Endodermal cell (in vitro differentiated cells): ENCODE measurements around the gene PELI2. TPM values are rescaled to one million over a fixed set of nuclear protein-coding genes. Genes with fewer than 3 reads are reported as not detected.

Experiments used
- DNase-seq: peaks from one replicate; pipeline ENCODE4 v3.0.0-alpha.2; 2017
- H3K27ac ChIP-seq: 2 replicates; pipeline ENCODE4 v1.5.1; 2013; ENCODE audit warnings: mild to moderate bottlenecking, low read depth, low read length, moderate library complexity
- H3K27me3 ChIP-seq: 2 replicates; pipeline ENCODE4 v1.6.1; 2013; ENCODE audit warnings: mild to moderate bottlenecking, low read length, moderate library complexity; ENCODE audit not compliant: insufficient read depth, control insufficient read depth, poor library complexity, severe bottlenecking
- H3K36me3 ChIP-seq: 2 replicates; pipeline ENCODE4 v1.7.0; 2013; ENCODE audit warnings: mild to moderate bottlenecking, low read length, moderate library complexity; ENCODE audit not compliant: control insufficient read depth, insufficient read depth
- H3K4me1 ChIP-seq: one replicate; pipeline ENCODE4 v1.7.0; 2013; ENCODE audit warnings: low read length; ENCODE audit not compliant: control insufficient read depth, insufficient read depth
- H3K4me3 ChIP-seq: 2 replicates; pipeline ENCODE4 v1.5.1; 2013; ENCODE audit warnings: mild to moderate bottlenecking, low read length, moderate library complexity
- H3K9ac ChIP-seq: 2 replicates; pipeline ENCODE4 v1.6.1; 2013; ENCODE audit warnings: mild to moderate bottlenecking, low read length, moderate library complexity; ENCODE audit not compliant: poor library complexity, severe bottlenecking; ENCODE audit errors: extremely low read depth
- H3K9me3 ChIP-seq: 2 replicates; pipeline ENCODE4 v1.6.1; 2013; ENCODE audit warnings: mild to moderate bottlenecking, low read length, moderate library complexity; ENCODE audit not compliant: control insufficient read depth
- H3K27ac Mint-ChIP-seq: 2 replicates; pipeline ENCODE4 v1.8.0; 2020; ENCODE audit warnings: mixed read lengths
- H3K27me3 Mint-ChIP-seq: 2 replicates; pipeline ENCODE4 v1.8.0; 2021; ENCODE audit warnings: mild to moderate bottlenecking, mixed read lengths; ENCODE audit not compliant: insufficient read depth
- H3K36me3 Mint-ChIP-seq: 2 replicates; pipeline ENCODE4 v1.8.0; 2020; ENCODE audit warnings: low read depth, mixed read lengths
- H3K4me1 Mint-ChIP-seq: 2 replicates; pipeline ENCODE4 v1.8.0; 2020; ENCODE audit warnings: mixed read lengths
- H3K4me3 Mint-ChIP-seq: 2 replicates; pipeline ENCODE4 v1.8.0; 2020; ENCODE audit warnings: mild to moderate bottlenecking, moderate library complexity, mixed read lengths
- H3K9me3 Mint-ChIP-seq: 2 replicates; pipeline ENCODE4 v1.8.0; 2020; ENCODE audit warnings: mild to moderate bottlenecking, mixed read lengths
- CTCF ChIP-seq: fragments of 200-600 bp; sonication (generic); conservative IDR thresholded peaks from 2 replicates; pipeline ENCODE4 v1.5.0; 2021; ENCODE audit warnings: antibody characterized with exemption, mild to moderate bottlenecking
- WGBS, 2 experiments: methylation state at CpG; one replicate each; pipeline versions ENCODE4 v1.1.5 to v1.1.7; 2013; ENCODE audit warnings: missing lambda C conversion rate in 2 of 2, mixed read lengths in 1 of 2; ENCODE audit not compliant: insufficient coverage in 1 of 2, insufficient read length in 1 of 2; 5-methylcytosine and 5-hydroxymethylcytosine counted together
- total RNA-seq, 2 donors: library from RNA; stranded (reverse); fragmentation: NEBNext Ultra II Directional in 1 of 2; extraction: Animal tissue kit (Norgen Biotek cat#: 25700) in 1 of 2; gene quantifications; 2 replicates in 1 of 2; 3 replicates in 1 of 2; pipeline ENCODE4 v1.2.1, GENCODE V29; 2021

PELI2 gene
- total RNA-seq, 2 donors from 2014 or later, result 5.9 to 8.1 TPM

- 90% methylated on average over 8 to 11 of the region's 11 CpGs for WGBS, 2 experiments
- TF ChIP-seq CTCF, result no peak
- no peak overlapping the region for H3K4me3 Mint-ChIP-seq
- no peaks in the 10 kb centered on the region for H3K36me3 ChIP-seq
- no peak overlapping the region for H3K27ac ChIP-seq
- no peaks in the 10 kb centered on the region for H3K27me3 Mint-ChIP-seq
- H3K27me3 ChIP-seq, result no peaks in the 10 kb centered on the region
- no peaks in the 10 kb centered on the region for H3K9me3 Mint-ChIP-seq
- H3K36me3 Mint-ChIP-seq, result no peaks in the 10 kb centered on the region
- no peak for DNase-seq
- no peak overlapping the region for H3K4me3 ChIP-seq
- H3K9ac ChIP-seq, result no peak overlapping the region
- no peaks in the 10 kb centered on the region for H3K4me1 Mint-ChIP-seq
- H3K27ac Mint-ChIP-seq, result no peak overlapping the region
- no peaks in the 10 kb centered on the region for H3K9me3 ChIP-seq
- no peaks in the 10 kb centered on the region for H3K4me1 ChIP-seq
Observed at GRCh38 chr14:56187736-56188135, 69.5 kb downstream of the PELI2 start.

DNA sequence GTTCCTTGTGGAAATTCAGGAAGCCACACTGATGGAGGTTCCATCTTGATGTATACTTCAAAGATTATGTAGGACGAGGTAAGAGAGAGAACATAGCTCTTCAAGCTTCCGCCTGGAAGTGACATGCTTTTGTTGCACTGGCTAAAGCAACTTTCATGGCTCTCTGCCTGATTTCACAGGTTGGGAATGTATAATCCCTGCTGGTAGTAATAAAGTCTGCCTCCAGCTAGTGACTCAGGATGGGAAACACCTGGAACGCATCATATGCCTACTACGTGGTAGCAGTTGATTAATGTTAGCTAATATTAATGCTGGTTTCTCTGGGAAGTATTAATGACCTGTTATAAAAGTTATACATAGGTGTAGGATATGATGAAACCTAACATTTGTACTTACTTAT is 71.1 kb downstream of the PELI2 start:
- no peaks in the 10 kb centered on the region for H3K36me3 ChIP-seq
- no peak overlapping the region for H3K27ac ChIP-seq
- H3K27me3 ChIP-seq, result no peaks in the 10 kb centered on the region
- H3K9me3 Mint-ChIP-seq, result no peaks in the 10 kb centered on the region
- no peaks in the 10 kb centered on the region for H3K27me3 Mint-ChIP-seq
- DNase-seq, result no peak
- H3K9me3 ChIP-seq, result no peaks in the 10 kb centered on the region
- H3K4me3 ChIP-seq, result no peak overlapping the region
- H3K4me1 ChIP-seq, result no peaks in the 10 kb centered on the region
- H3K4me3 Mint-ChIP-seq, result no peak overlapping the region
- H3K36me3 Mint-ChIP-seq, result no peaks in the 10 kb centered on the region
- no peak for TF ChIP-seq CTCF
- H3K27ac Mint-ChIP-seq, result no peak overlapping the region
- 89 to 92% methylated on average over 2 to 4 of the region's 4 CpGs for WGBS, 2 experiments
- H3K4me1 Mint-ChIP-seq, result no peaks in the 10 kb centered on the region
- no peak overlapping the region for H3K9ac ChIP-seq

- Mint-ChIP-seq H3K9me3 (no peaks in the 10 kb centered on the region), H3K36me3 (no peaks in the 10 kb centered on the region), H3K27ac (no peak overlapping the region), H3K4me3 (no peak overlapping the region), H3K27me3 (no peaks in the 10 kb centered on the region), H3K4me1 (no peaks in the 10 kb centered on the region)
- no peaks in the 10 kb centered on the region for H3K4me1 ChIP-seq
- DNase-seq, result no peak
- no peak overlapping the region for H3K4me3 ChIP-seq
- H3K9ac ChIP-seq, result no peak overlapping the region
- H3K27me3 ChIP-seq, result no peaks in the 10 kb centered on the region
- H3K9me3 ChIP-seq, result no peaks in the 10 kb centered on the region
- no peak overlapping the region for H3K27ac ChIP-seq
- TF ChIP-seq CTCF, result no peak
- 92% methylated on average over 1 of the region's 1 CpG; no CpG with 5 or more reads in 1 of the 2 experiments for whole genome bisulfite sequencing, 2 experiments
- H3K36me3 ChIP-seq, result no peaks in the 10 kb centered on the region
Observed at GRCh38 chr14:56193347-56193746, 75.1 kb downstream of the PELI2 start.
